A549 (cell line): ENCODE results near the gene RBMS3. TPM values are rescaled to one million over a fixed set of nuclear protein-coding genes. Genes with fewer than 3 reads are reported as not detected.

Source experiments
- ATAC-seq, 2 experiments: fragments of 200-7000 bp in 1 of 2; fragments of >200 bp in 1 of 2; cut with Nextera tagmentation in 1 of 2; cut with Tn5 transposase in 1 of 2; 3 replicates each; pipeline versions ENCODE4 v1.8.0 to v1.9.1; 2018 to 2020; ENCODE audit warnings: mild to moderate bottlenecking in 1 of 2, moderate library complexity in 1 of 2
- CTCF ChIA-PET: fragments of 300-600 bp; sonication (Branson Sonifier 250); formaldehyde crosslinking; extraction: SDS; loops from one replicate; lab custom pipeline; 2021; ENCODE audit warnings: antibody characterized with exemption, inconsistent platforms; lab: Yijun Ruan, JAX
- POLR2A ChIA-PET: fragments of 350-600 bp; formaldehyde crosslinking; extraction: SDS; loops from one replicate; lab custom pipeline; 2021; ENCODE audit warnings: antibody characterized with exemption, inconsistent platforms; lab: Yijun Ruan, JAX
- DNase-seq, 2 experiments: peaks; one replicate each; pipeline versions ENCODE4 v3.0.0 to v3.0.0-alpha.2; 2011 to 2016; ENCODE audit warnings: low read depth in 1 of 2, low spot score in 1 of 2
- FAIRE-seq: peaks from 2 replicates; lab custom pipeline; 2011; peaks lifted over from hg19 to GRCh38; lab: Jason Lieb, UNC
- H3K27ac ChIP-seq, 2 experiments: fragments of >200 bp; sonication (Bioruptor Twin); formaldehyde crosslinking; 3 replicates each; pipeline ENCODE4 v1.5.1; 2016 to 2017
- H3K4me1 ChIP-seq: fragments of >200 bp; sonication (Bioruptor Twin); formaldehyde crosslinking; 3 replicates; pipeline ENCODE4 v1.6.1; 2016
- H3K4me2 ChIP-seq: fragments of >200 bp; sonication (Bioruptor Twin); formaldehyde crosslinking; 3 replicates; pipeline ENCODE4 v1.6.1; 2016
- H3K4me3 ChIP-seq: fragments of >200 bp; sonication (Bioruptor Twin); formaldehyde crosslinking; 3 replicates; pipeline ENCODE4 v1.5.1; 2016
- H3K9me3 ChIP-seq: fragments of >200 bp; sonication (Bioruptor Twin); formaldehyde crosslinking; 3 replicates; pipeline ENCODE4 v1.6.1; 2016
- BHLHE40 ChIP-seq: IDR thresholded peaks from 2 replicates; pipeline ENCODE4 v1.6.1; 2012; ENCODE audit warnings: low read depth, low read length, inconsistent platforms
- CEBPB ChIP-seq, 2 experiments: fragments of >200 bp in 1 of 2; sonication (Bioruptor Twin) in 1 of 2; formaldehyde crosslinking in 1 of 2; IDR thresholded peaks; 2 replicates each; pipeline ENCODE4 v1.6.1; 2012 to 2016
- CHD2 ChIP-seq: fragments of 150-350 bp; IDR thresholded peaks from 2 replicates; pipeline ENCODE4 v1.6.1; 2014; ENCODE audit warnings: low read length; ENCODE audit not compliant: partially characterized antibody
- E2F6 ChIP-seq: IDR thresholded peaks from 2 replicates; pipeline ENCODE4 v1.6.1; 2012; ENCODE audit warnings: low read depth, borderline replicate concordance
- EHMT2 ChIP-seq: fragments of 200-600 bp; sonication (generic); IDR thresholded peaks from 2 replicates; pipeline ENCODE4 v1.6.1; 2016; ENCODE audit warnings: antibody characterized with exemption, low read depth, mild to moderate bottlenecking, moderate library complexity
- EP300 ChIP-seq, 2 experiments: fragments of >200 bp; sonication (Bioruptor Twin); formaldehyde crosslinking; IDR thresholded peaks; 2 replicates in 1 of 2; 3 replicates in 1 of 2; pipeline ENCODE4 v1.6.1; 2016 to 2017
- FOSL2 ChIP-seq, 2 experiments: fragments of 450-650 bp in 1 of 2; fragments of >200 bp in 1 of 2; sonication (Bioruptor Twin) in 1 of 2; formaldehyde crosslinking; IDR thresholded peaks; 2 replicates each; pipeline versions ENCODE4 v1.5.0 to v1.6.1; 2016 to 2020; ENCODE audit warnings: mild to moderate bottlenecking in 1 of 2, moderate library complexity in 1 of 2
- HEYL ChIP-seq: fragments of 250-450 bp; sonication (Bioruptor Pico); IDR thresholded peaks from 2 replicates; pipeline ENCODE4 v1.8.0; 2021; ENCODE audit warnings: mild to moderate bottlenecking, moderate library complexity
- HOXA7 ChIP-seq: fragments of 250-450 bp; sonication (Bioruptor Pico); IDR thresholded peaks from 2 replicates; pipeline ENCODE4 v1.5.0; 2020; ENCODE audit warnings: mild to moderate bottlenecking, moderate library complexity
- HOXB13 ChIP-seq: fragments of 250-450 bp; sonication (Bioruptor Pico); IDR thresholded peaks from 2 replicates; pipeline ENCODE4 v1.5.0; 2020; ENCODE audit warnings: low read depth, mild to moderate bottlenecking, moderate library complexity
- JUNB ChIP-seq: fragments of >200 bp; sonication (Bioruptor Twin); formaldehyde crosslinking; IDR thresholded peaks from 2 replicates; pipeline ENCODE4 v1.6.1; 2016
- KDM1A ChIP-seq: fragments of 200-600 bp; sonication (generic); IDR thresholded peaks from 2 replicates; pipeline ENCODE4 v1.6.1; 2016; ENCODE audit warnings: low read depth, mild to moderate bottlenecking
- MAFK ChIP-seq: fragments of 450-650 bp; IDR thresholded peaks from 2 replicates; pipeline ENCODE4 v1.6.1; 2014; ENCODE audit not compliant: partially characterized antibody
- NFE2L2 ChIP-seq: fragments of 150-350 bp; conservative IDR thresholded peaks from 2 replicates; pipeline ENCODE4 v1.6.1; 2014; ENCODE audit warnings: low read length
- NPAS2 ChIP-seq: fragments of 250-450 bp; sonication (Bioruptor Pico); IDR thresholded peaks from 2 replicates; pipeline ENCODE4 v1.8.0; 2022; ENCODE audit warnings: mild to moderate bottlenecking, moderate library complexity, borderline replicate concordance
- NR3C1 ChIP-seq: fragments of >200 bp; sonication (Bioruptor Twin); formaldehyde crosslinking; IDR thresholded peaks from 3 replicates; pipeline ENCODE4 v1.6.1; 2017
- POLR2A ChIP-seq: IDR thresholded peaks from 2 replicates; pipeline ENCODE4 v1.6.1; 2012; ENCODE audit warnings: mild to moderate bottlenecking, low read length
- POLR2AphosphoS2 ChIP-seq: conservative IDR thresholded peaks from 2 replicates; pipeline ENCODE4 v1.6.1; 2012; ENCODE audit warnings: low read length, improper control_type of control experiment, inconsistent platforms
- REST ChIP-seq: fragments of 200-600 bp; sonication (generic); IDR thresholded peaks from 2 replicates; pipeline ENCODE4 v1.6.1; 2016; ENCODE audit warnings: antibody characterized with exemption, mild to moderate bottlenecking, moderate library complexity
- RFX5 ChIP-seq: fragments of 450-650 bp; IDR thresholded peaks from 2 replicates; pipeline ENCODE4 v1.7.1; 2014; ENCODE audit warnings: antibody characterized with exemption, mild to moderate bottlenecking, moderate library complexity
- RNF2 ChIP-seq: fragments of 200-600 bp; sonication (generic); IDR thresholded peaks from 2 replicates; pipeline ENCODE4 v1.6.1; 2016; ENCODE audit warnings: low read depth, mild to moderate bottlenecking, antibody characterized with exemption, moderate library complexity, borderline replicate concordance
- SMC3 ChIP-seq: fragments of >200 bp; sonication (Bioruptor Twin); formaldehyde crosslinking; IDR thresholded peaks from 3 replicates; pipeline ENCODE4 v1.6.1; 2018; ENCODE audit warnings: inconsistent platforms
- SREBF2 ChIP-seq: fragments of 450-650 bp; IDR thresholded peaks from 2 replicates; pipeline ENCODE4 v1.6.1; 2014; ENCODE audit warnings: mild to moderate bottlenecking, moderate library complexity
- ZFP36 ChIP-seq: fragments of 450-650 bp; IDR thresholded peaks from 2 replicates; pipeline ENCODE4 v1.6.1; 2014; ENCODE audit warnings: borderline replicate concordance; ENCODE audit not compliant: partially characterized antibody
- ZNF302 ChIP-seq: fragments of 250-450 bp; sonication (Bioruptor Pico); IDR thresholded peaks from 2 replicates; pipeline ENCODE4 v1.9.0; 2021; ENCODE audit warnings: inconsistent platforms, mild to moderate bottlenecking, moderate library complexity
- ZSCAN20 ChIP-seq: fragments of 250-450 bp; sonication (Bioruptor Pico); IDR thresholded peaks from 2 replicates; pipeline ENCODE4 v1.8.0; 2022; ENCODE audit warnings: mild to moderate bottlenecking, moderate library complexity
- WGBS: methylation state at CpG from one replicate; pipeline ENCODE4 v1.1.6; 2017; ENCODE audit errors: missing lambda C conversion rate; 5-methylcytosine and 5-hydroxymethylcytosine counted together
- polyA plus RNA-seq, 4 experiments: library from polyadenylated mRNA; depleted of rRNA in 3 of 4; stranded (reverse); fragments of >200 nt; fragmentation: RNase III in 1 of 4; extraction: RNeasy Plus Mini Kit Qiagen cat#74134 plus additional on column Dnase treatment in 1 of 4; gene quantifications; 2 replicates in 3 of 4; 3 replicates in 1 of 4; pipeline ENCODE4 v1.2.3, GENCODE V29; 2011 to 2017
- TF ChIP-seq, protein P1 (sequence below): IDR thresholded peaks from 2 replicates; pipeline ENCODE4 v1.6.1; 2012
- TF ChIP-seq, protein P2 (sequence below): fragments of 250-450 bp; sonication (Bioruptor Pico); IDR thresholded peaks from 2 replicates; pipeline ENCODE4 v1.5.0; 2021; ENCODE audit warnings: mild to moderate bottlenecking, moderate library complexity, borderline replicate concordance

Gene RBMS3
- polyA plus RNA-seq, 2 of the 4 experiments (the other 2 are of a cell fraction), result 0.92 to 4.1 TPM

DNA sequence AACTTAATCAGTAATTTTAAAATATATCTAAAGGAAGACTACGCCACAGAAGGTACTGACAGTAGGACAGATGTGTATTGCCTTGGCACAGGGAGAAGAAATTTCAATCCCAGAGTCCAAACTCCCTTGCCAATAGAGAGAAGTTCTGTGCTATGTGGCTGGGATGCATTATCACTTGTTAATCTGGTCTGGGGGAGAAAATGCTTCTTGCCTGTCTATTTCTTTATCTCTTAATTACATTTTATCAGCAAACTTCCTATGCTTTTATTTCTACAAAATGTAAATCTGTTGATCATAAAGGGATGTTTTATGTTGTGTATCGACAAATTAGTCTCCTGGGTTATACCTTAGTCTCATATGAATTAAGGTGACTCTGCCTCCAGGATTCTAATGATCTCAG lies 21.7 kb downstream of the RBMS3 start (continued):
- TF ChIP-seq KDM1A (no peak), NPAS2 (CRISPR knock-in tag) (no peak), SREBF2 (no peak), FOSL2 (IDR thresholded peaks at IDR 0.05) (no peak), FOSL2 (CRISPR knock-in tag; IDR thresholded peaks at IDR 0.05) (no peak), ZFP36 (no peak)
- TF ChIP-seq, protein P1, sequence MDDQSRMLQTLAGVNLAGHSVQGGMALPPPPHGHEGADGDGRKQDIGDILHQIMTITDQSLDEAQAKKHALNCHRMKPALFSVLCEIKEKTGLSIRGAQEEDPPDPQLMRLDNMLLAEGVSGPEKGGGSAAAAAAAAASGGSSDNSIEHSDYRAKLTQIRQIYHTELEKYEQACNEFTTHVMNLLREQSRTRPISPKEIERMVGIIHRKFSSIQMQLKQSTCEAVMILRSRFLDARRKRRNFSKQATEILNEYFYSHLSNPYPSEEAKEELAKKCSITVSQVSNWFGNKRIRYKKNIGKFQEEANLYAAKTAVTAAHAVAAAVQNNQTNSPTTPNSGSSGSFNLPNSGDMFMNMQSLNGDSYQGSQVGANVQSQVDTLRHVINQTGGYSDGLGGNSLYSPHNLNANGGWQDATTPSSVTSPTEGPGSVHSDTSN, result no peak

- no peak for ATAC-seq
- FAIRE-seq, result no peak
- ChIA-PET CTCF (no interaction called here), POLR2A (no interaction called here)
- 87% methylated on average over 1 of the region's 1 CpG for WGBS
- Histone ChIP-seq H3K4me2 (no peak overlapping the region), H3K4me1 (no peaks in the 10 kb centered on the region), H3K4me3 (no peak overlapping the region), H3K27ac (no peak overlapping the region), H3K9me3 (no peaks in the 10 kb centered on the region)
- DNase-seq, result no peak
- TF ChIP-seq MAFK, result no peak
- no peak for TF ChIP-seq ZNF302 (CRISPR knock-in tag)
- no peak for TF ChIP-seq EP300 (IDR thresholded peaks at IDR 0.05)
- no peak for TF ChIP-seq BHLHE40
- TF ChIP-seq RNF2, result no peak
- TF ChIP-seq CHD2, result no peak
- TF ChIP-seq HOXA7, result no peak
- TF ChIP-seq E2F6, result no peak
- no peak for TF ChIP-seq REST
- no peak for TF ChIP-seq JUNB
- TF ChIP-seq FOSL2 (IDR thresholded peaks at IDR 0.05), result no peak
- no peak for TF ChIP-seq FOSL2 (CRISPR knock-in tag; IDR thresholded peaks at IDR 0.05)
- TF ChIP-seq NFE2L2, result no peak
- TF ChIP-seq HEYL (CRISPR knock-in tag), result no peak
- TF ChIP-seq CEBPB (IDR thresholded peaks at IDR 0.05), result no peak
- no peak for TF ChIP-seq HOXB13 (CRISPR knock-in tag)
- TF ChIP-seq SMC3, result no peak
These were observed 26.4 kb downstream of the RBMS3 start for GRCh38 chr3:29307295-29307694.

- DNase-seq, result no peak
- H3K4me1 ChIP-seq, result no peaks in the 10 kb centered on the region
- CTCF ChIA-PET, result interaction anchor here (0.5 to 1.6 kb wide), 2 partner anchors 16 to 30 kb away, joined by 3 to 4 read pairs; partner anchors contain the start of gene RBMS3
- H3K4me3 ChIP-seq, result no peak overlapping the region
- no peak overlapping the region for H3K4me2 ChIP-seq
- POLR2A ChIA-PET, result no interaction called here
- no peak overlapping the region for H3K27ac ChIP-seq
- ATAC-seq, result no peak
- 89% methylated on average over 1 of the region's 1 CpG for WGBS
- no peaks in the 10 kb centered on the region for H3K9me3 ChIP-seq
- no peak for FAIRE-seq
- TF ChIP-seq, protein P2, sequence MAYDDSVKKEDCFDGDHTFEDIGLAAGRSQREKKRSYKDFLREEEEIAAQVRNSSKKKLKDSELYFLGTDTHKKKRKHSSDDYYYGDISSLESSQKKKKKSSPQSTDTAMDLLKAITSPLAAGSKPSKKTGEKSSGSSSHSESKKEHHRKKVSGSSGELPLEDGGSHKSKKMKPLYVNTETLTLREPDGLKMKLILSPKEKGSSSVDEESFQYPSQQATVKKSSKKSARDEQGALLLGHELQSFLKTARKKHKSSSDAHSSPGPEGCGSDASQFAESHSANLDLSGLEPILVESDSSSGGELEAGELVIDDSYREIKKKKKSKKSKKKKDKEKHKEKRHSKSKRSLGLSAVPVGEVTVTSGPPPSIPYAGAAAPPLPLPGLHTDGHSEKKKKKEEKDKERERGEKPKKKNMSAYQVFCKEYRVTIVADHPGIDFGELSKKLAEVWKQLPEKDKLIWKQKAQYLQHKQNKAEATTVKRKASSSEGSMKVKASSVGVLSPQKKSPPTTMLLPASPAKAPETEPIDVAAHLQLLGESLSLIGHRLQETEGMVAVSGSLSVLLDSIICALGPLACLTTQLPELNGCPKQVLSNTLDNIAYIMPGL, result no peak
- TF ChIP-seq POLR2A (no peak), NR3C1 (no peak), JUNB (no peak), ZFP36 (no peak), EHMT2 (no peak), ZSCAN20 (CRISPR knock-in tag) (no peak), POLR2AphosphoS2 (no peak), RFX5 (no peak)
These were observed 30.0 kb downstream of the RBMS3 start for GRCh38 chr3:29310865-29311264.
